T-helper 1 cell treated with Interleukin-12 subunit alpha and Interleukin-12 subunit beta and Interleukin-4 antibody, amounts not matched to agents 30 ng/mL and 1 ng/mL, for 36 hours (primary cell): Measurements from ENCODE around the gene KAT2A. TPM values are rescaled to one million over a fixed set of nuclear protein-coding genes. Genes with fewer than 3 reads are reported as not detected.

Source experiments
- intact Hi-C: fragments of 100-400 bp; cut with micrococcal nuclease; formaldehyde crosslinking; loops from one replicate; pipeline ENCODE4 v1.15.1; 2024
- total RNA-seq: library from RNA; stranded (reverse); gene quantifications from 2 replicates; pipeline ENCODE4 v1.2.3, GENCODE V29; 2022

Gene KAT2A
- total RNA-seq, 1 donor from 2014 or later, result 38.9 TPM

GRCh38 chr17:42114118-42114517, 7.0 kb downstream of the KAT2A start:
- intact Hi-C loops, result loop anchor here (5.0 kb wide), 2 partner anchors 273 to 563 kb away; partner anchors contain the start of genes PLEKHH3 and STAT3

- intact Hi-C loops, result loop anchor here (2.0 to 5.0 kb wide), 4 partner anchors 67 to 564 kb away; partner anchors contain the start of genes KCNH4, PLEKHH3 and STAT3
Measured at GRCh38 chr17:42113293-42114069, 7.7 kb downstream of the KAT2A start.

GRCh38 chr17:42112552-42113176, 8.5 kb downstream of the KAT2A start, which contains the start of gene DHX58:
TSS of gene DHX58 (minus strand) at chr17:42112714. CDS start at chr17:42111892, 822 bp downstream.
- intact Hi-C loops, result loop anchor here (1.0 to 5.0 kb wide), 12 partner anchors 9 to 565 kb away; partner anchors contain the start of genes KAT2A, KCNH4, KLHL11 and NKIRAS2

DNA sequence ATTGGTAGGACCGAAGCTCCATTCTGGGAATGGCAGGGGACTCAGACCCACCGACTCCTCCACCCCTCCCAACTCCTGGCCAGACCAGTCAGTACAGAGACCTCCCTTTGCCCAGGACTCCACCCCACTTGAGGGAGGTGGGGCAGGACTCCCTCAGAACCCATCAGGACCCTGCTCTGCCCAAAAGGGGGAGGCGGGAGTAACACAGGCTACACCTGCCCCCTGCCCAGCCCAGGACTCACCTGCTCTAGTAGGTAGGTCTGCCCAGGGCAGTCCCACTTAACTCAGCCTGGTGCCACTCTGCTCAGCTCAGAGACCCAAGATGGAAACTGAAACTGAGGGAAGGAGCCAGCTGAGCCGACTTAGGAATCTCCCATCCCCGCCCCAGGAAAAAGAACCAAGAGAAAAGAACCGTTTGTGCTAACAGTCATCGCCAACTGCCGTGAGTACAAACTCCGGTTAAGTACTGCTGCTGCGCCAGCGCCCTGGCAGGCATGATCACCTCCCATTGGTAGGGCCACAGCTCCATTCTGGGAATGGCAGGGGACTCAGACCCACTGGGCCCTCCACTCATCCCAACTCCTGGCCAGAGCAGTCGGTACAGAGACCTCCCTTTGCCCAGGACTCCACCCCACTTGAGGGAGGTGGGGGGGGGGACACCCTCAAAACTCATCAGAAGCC, 9.2 kb downstream of the KAT2A start:
- intact Hi-C loops, result loop anchor here (1.0 to 5.0 kb wide), 12 partner anchors 9 to 565 kb away; partner anchors contain the start of genes KAT2A, KCNH4, KLHL11 and NKIRAS2

DNA sequence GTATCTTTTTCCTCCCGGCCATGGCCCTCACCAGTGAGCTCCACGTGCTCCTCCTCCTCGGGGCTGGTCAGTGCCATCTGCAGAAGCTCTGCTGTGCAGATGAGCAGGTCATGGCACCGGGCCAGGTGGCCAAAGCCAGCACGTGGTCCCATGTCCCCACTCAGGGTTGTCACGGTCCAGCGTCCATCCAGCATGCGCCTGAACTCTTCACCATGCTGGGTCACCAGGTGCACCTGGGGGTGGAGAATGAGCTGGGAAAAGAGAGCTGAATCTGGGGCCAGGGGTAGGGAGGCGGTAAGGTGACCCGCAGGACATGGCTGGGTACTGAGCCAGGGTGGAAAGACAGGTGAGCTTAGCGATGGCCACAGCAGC, 9.9 kb downstream of the KAT2A start:
- intact Hi-C loops, result loop anchor here (5.0 kb wide), 2 partner anchors 276 to 566 kb away; partner anchors contain the start of genes PLEKHH3 and STAT3

DNA sequence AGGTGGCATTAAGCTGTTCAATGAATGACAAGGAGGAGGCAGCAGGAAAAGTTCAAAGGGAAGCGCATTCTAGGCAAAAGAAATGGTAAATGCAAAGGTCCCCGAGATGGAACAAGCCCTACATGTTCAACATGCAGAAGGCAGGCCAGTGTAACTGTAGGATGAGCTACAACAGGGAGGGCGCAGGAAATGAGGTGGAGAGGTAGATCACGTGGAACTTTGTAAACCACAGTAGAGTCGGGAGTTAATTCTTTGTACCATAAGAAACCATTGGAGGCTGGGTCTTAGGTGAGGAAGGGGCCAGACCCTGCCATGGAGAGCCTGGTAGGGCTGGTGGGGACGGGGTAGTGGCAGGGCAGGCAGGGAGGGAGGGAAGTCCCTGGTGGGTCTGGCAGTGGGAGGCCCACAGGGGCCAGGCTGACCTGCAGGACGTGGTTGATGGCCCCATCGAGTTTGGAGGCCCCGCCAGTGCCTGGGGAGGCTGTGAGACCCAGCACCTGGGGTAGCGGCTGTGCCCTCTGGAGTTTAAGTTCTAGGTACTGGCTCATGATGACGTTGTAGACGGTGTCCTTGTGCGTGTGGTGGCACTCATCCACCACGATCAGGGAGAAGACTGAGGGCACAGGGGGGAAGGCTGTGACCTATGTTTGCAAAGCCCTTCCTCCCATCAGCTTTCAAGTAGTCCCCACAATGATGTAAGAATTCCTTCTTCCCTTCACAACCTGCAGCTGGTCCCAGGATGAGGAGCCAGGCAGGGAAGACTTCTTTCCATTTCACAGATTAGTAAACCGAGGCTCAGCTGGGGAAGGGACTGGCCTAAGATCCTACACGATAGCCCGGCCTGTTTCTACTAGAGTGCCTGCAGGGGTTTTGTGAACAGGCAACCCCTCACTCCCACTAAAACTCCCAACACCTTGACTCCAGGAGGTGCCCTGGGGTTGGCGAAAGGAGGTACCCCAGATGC, 10.6 kb downstream of the KAT2A start:
- intact Hi-C loops, result loop anchor here (5.0 kb wide), 2 partner anchors 277 to 567 kb away; partner anchors contain the start of genes PLEKHH3 and STAT3

DNA sequence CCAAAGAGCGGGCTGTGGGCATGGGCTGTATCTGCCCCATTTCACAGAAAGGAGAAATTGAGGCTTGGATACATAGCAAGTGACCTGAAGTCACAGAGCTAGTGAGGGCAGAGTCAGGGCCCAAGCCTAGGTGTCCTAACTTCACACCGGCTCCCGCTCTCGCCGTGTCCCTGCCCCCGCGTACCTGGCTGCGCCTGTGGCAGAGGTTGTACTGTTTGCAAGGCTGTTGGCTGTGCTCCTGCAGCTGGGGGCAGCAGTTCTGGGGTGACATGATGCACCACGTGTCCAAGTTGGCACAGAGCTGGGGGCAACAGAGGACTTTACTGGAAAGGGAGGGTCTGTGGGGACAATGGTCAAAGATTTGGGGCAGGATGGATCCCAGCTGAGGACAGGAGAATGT, 12.1 kb downstream of the KAT2A start:
- intact Hi-C loops, result no loop called here

DNA sequence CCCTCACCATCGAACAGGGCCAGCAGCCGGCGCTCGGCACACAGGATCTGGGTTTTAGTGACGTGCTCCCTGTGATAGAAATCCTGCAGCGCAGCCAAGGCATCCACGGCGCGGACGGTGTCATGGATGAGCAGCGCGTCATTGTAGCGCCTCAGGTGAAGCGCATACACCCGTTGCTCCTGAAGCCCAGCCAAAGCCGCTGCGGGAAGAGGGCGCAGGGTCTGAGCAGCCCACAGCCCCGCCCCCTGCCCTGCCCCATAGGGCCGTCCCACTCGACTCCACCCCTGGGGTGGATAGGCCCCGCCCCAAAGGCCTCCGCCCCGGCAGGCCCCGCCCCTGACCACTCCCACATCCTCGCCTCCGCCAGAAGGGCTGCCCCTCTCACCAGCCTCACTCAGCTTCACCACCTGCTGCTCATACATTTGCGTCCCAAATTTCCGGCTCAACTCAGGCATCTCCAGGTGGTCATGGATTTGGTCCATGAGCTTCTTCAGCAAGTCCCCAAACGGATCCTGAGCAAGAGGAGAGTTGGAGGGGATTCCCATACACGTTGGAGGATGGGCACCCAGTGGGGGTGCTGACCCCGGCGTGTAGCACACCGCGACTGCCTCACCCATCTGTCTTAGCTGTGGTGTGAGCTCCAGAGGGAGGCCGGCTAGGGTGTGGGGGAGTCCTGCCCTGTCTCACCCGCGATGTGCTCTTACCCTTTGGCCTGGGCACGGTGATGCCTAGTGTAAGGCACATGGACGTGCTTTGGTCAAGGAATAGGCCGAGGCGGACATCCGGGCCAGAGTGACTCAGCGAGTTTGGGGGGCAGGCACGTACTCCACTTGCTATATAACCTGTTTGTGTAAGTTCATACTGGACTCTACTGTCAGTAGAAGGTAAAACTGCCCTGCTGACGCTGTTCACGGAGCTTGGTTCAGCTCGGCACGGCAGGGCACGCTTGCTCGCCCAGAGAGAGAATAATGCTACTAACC, 13.3 kb downstream of the KAT2A start:
- intact Hi-C loops, result loop anchor here (1.0 kb wide), 4 partner anchors 10 to 350 kb away; partner anchors contain the start of genes ATP6V0A1, DNAJC7 and ZNF385C

- intact Hi-C loops, result loop anchor here (1.0 kb wide), 4 partner anchors 9 to 351 kb away; partner anchors contain the start of genes ATP6V0A1, DNAJC7 and ZNF385C
Measured at GRCh38 chr17:42107124-42107523, 14.0 kb downstream of the KAT2A start.

DNA sequence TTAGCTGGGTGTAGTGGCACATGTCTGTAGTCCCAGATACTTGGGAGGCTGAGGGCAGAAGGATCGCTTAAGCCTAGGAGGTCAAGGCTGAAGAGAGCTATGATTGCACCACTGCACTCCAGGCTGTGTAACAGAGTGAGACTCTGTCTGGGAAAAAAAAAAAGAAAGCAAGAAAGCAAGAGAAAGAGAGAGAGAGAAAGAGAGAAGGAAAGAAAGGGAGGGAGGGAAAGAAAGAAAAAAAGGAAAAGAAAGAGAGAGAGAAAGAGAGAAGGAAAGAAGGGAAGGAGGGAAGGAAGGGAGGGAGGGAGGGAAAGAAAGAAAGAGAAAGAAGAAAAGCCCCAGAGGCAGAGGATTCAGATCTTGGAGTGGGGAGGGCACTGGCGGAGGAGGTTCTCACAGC, 15.2 kb downstream of the KAT2A start:
- intact Hi-C loops, result no loop called here

- intact Hi-C loops, result no loop called here
Measured at GRCh38 chr17:42104264-42104663, 16.9 kb downstream of the KAT2A start.

DNA sequence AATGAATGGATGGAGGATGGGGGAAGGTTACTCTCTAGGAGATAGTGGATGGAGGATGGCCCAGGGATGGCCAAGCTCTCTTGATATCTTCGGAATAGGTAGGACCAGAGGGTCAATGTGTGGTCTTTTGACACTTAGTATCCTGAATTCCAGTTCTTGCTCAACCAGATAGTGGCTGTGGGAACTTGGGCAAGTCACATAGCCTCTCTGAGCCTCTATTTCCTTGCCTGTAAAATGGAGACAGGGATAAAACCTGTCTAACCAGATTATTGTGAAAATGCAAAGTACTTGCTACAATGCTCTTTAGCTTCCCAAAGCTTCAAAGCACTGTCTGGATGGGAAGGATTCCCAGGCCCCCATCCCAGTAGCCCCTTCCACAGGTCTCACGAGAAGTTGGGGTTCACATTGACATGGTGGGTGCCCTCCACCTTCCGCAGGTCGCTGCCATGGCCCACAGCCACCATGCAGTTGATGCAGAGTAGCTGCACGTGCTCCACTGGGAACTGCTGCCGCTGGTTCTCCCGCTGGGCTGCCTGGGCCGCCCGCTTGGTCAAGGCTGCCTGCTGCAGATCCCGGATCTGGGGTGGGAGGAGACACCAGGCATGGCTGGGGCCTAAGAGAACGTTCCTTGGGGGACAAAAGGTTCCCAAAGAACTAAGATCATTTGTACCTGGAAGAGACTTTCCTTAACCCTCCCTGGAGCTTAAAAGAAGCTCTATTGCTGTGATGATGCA, 17.8 kb downstream of the KAT2A start:
- intact Hi-C loops, result no loop called here

- intact Hi-C loops, result loop anchor here (1.0 kb wide), 1 partner anchor 34 kb away; no protein-coding TSS in a partner anchor
Measured at GRCh38 chr17:42101513-42102292, 19.5 kb downstream of the KAT2A start.

GRCh38 chr17:42098730-42099399, 22.3 kb downstream of the KAT2A start:
- intact Hi-C loops, result loop anchor here (1.0 kb wide), 1 partner anchor 8 kb away; no protein-coding TSS in a partner anchor

DNA sequence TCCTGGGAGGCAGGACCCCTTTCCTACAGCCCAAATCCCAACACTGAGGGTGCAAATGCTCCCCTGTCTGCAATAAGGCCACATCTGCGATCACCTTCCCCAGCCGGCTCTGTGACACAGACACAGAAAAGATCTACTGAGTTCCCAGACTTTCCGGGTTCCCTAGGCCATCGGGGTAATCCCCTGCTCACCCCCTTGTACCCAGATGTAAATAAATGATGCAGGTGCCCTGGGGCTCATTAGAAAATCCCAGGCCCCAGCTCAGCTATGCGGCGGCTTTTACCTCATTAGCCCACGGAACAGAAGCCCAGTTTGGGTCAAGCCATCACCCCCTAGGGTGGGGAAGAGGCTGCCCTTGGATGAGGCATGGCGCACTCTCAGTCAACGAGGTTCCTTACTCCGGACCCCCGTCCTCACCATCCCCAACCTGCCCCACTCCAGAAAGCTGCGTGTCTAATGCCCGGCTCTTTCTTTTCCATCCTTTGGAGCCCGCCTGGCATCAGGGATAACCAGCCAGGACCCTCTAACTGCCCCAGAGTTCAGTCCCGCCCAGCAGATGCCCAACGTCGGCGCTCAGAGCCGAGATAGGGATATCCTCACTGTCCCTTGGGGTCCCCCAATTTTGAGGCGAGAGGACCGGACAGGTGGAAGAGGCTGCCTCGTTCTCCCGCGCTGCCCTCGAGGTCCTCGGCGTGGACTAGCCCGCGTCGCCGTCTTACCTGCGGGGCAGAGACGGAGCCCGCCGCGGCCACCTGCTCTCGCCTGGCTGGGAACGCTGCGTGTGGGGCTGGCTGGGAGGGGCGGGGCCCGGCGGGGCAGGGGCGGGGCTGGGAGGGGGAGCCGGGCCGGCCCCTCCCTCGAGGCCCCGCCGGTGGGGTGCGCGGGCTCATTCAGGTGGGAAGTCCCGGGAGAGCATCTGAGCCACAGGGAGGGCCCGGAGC, 23.2 kb downstream of the KAT2A start, which contains the start of gene ZNF385C:
ZNF385C (minus strand) TSS at position 783 of the 941 bp plus-strand sequence. CDS start 35,417 bp downstream, outside the sequence.
- intact Hi-C loops, result loop anchor here (1.0 kb wide), 1 partner anchor 9 kb away; no protein-coding TSS in a partner anchor
